Hindlimb muscle (tissue), 1 donor: ENCODE measurements around the gene ANKRD13D. TPM values are rescaled to one million over a fixed set of nuclear protein-coding genes. Genes with fewer than 3 reads are reported as not detected.

Experiments
- DNase-seq: peaks from one replicate; pipeline ENCODE4 v3.0.0-alpha.2; 2013
- polyA plus RNA-seq: library from polyadenylated mRNA; unstranded; fragments of 120-200 nt; gene quantifications from one replicate; pipeline ENCODE4 v1.2.1, GENCODE V29; 2013; ENCODE audit not compliant: insufficient read length

ANKRD13D gene
- polyA plus RNA-seq, 1 donor = 34.4 TPM

- DNase-seq = no peak
Measured at GRCh38 chr11:67320691-67321090, 31.6 kb downstream of the ANKRD13D start.

DNA sequence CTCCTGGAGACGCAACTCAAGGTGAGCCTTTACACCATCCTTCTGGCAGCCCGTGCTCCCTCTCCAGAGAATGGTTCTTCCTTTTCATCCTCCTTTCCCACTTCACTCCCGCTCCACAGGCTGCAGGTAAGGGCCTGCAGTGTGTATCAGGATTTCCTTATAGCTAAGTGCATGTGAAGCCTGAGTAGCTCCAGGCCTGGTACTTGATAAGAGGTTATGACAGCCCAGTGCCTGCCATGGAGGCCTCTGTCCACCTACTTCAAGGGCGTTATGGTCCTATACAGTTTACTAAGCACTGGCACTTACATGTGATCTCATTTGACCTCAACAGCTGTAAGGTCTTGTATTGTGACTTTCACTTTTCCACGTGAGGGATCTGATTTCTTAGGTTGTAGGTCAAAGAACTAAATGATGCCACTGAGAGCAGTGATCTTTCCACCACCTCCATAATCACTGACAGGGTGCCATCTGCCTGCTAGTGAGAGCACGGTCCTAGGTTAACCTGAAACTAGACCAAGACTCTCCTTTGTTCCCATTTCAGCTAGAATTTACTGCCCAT is 32.3 kb downstream of the ANKRD13D start:
- DNase-seq = no peak

GRCh38 chr11:67322049-67322448 is 32.9 kb downstream of the ANKRD13D start:
- no peak for DNase-seq

DNA sequence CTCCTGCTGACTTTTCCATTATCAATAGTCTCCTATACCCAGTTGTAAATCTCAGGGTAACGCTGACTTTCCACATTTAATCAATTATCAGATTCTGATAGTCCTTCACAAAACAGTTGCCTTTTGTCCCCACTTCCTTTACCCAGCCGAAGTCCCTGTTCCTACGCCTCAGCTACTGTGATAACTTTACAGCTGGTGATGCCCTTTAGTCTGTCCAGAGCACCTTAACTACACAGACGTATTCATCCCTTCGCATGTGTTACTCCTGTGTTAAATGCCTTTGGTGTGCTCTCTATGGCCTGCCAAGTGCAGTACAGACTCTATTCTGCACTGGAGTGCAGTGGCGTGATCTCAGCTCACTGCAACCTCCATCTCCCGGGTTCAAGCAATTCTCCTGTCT is 34.4 kb downstream of the ANKRD13D start:
- DNase-seq = no peak

DNA sequence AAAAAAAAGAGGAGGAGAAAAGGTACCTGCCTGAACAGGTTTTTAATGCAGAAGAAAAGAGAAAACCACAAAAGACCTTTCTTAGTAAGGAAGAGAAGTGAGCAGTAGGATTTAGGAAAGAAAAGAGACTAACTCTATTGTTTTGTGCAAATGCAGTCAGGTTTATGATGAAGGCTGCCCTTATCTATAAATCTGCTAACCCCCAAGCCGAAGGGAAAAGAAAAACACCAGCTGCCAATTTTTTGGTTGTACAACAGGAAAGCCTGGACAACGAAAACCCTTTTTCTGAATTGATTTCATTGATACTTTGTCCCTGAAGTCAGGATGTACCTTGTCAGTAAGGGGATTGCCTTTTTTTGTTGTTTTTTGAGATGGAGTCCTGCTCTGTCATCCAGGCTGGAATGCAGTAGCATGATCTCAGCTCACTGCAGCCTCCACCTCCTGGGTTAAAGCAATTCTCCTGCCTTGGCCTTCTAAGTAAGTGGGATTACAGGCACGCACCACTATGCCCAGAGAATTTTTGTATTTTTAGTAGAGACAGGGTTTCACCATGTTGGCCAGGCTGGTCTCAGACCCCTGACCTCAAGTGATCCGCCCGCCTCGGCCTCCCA is 43.1 kb downstream of the ANKRD13D start:
- no peak for DNase-seq

DNA sequence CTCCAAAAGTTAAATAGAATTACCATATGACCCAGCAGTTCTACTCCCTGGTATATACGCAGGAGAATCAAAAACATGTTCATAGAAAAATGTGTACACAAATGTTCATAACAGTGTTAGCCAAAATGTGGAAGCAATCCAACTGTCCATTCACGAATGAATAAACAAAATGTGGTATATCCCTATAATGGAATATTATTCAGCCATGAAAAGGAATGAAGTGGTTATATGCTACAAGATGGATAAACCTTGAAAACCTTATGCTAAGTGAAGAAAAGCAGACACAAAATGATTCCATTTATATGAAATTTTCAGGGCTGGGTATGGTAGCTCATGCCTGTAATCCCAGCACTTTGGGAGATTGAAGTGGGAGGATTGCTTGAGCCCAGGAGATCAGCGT is 48.2 kb downstream of the ANKRD13D start:
- no peak for DNase-seq

DNA sequence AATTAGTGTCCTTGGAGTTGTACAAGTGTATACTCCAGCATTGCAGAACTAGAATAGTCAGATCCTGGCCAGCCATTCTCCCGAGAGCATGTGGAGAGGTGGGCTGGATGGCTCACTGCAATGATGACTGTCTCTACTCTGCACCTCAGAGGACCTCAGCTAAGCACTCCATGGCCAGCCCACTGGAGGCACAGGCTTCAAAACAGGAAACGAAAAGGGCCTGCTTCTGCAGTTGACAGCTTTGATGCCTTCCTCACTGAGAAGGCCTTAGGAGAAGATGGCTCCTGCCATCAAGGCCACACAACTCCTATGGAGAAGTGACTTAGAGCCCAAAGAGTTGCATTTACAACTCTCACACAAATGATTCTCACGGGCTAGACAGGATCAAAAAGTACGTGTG is 55.2 kb downstream of the ANKRD13D start:
- DNase-seq = no peak

DNA sequence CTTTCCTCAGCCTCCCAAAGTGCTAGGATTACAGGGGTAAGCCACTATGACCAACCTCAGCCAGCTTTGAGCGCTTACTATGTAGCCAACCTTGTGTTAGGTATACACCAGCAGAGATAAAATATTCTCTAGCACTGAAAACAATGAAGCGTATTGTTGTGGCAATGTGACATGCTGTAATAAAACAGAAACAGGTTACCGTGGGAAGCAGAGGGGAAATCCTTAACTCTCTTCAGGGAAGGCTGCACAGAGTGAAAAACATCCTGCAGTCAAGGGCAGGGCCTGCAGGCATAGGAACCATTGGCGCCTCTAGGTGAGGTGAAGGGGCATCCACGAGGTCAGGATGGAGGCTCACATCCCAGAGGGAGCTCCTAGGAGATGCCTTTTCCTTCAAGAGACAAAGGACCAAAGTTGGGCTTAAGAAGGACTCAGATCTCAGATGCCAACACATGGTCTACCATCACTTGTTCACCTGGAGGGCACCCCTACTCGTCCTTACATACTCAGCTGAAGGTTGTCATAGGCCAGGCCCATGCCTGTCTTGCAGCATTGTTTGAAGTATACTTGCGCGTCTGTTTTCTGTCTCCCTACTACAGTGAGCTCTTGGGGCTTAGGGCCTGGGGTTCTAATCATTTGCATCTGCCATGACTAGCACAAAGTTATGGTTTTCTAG is 56.3 kb downstream of the ANKRD13D start:
- DNase-seq = no peak

DNA sequence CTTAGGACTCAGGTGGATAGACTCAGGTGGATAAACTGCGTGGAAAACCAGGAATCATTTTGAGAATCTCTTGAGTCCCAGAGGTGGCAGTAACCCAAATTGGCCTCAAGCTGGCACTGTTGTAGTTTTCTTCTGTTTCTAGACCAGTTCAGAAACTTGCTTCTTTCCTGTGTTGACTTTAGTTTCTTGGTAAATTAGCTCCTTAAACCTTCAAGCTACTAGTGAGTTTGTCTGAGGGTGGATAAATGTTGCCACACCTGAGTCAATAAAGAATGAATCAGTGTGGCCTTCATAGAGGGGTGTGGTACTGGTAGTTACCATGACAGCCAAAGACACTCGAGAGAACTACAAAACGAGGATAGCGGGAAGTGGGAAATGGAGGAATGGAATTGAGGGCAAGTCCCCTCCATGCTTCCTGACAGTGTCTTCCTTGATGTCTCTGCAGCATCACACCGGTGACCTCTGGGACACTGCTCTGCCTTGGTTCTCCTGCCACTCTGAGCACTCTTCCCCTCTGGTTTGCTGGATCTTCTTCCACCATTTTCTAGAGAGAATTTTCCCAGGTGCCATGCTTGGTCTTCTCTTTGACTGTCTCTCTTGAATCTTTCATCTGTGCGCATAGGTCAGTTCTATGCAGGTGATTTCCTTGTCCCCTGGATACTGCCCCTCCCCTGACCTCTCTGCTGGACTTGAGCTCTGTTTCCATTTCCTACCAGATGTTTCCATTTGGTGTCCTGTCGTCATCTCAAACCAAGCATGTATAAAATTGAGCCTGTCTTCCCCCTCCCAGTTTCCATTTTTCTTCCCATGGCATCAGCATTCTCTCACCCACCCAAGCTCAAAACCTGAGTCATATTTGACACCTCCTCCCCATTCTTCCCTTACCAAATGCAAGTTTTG is 57.1 kb downstream of the ANKRD13D start:
- no peak for DNase-seq

GRCh38 chr11:67347964-67348749 is 59.1 kb downstream of the ANKRD13D start:
- no peak for DNase-seq

GRCh38 chr11:67349036-67349435 is 59.9 kb downstream of the ANKRD13D start:
- no peak for DNase-seq

DNA sequence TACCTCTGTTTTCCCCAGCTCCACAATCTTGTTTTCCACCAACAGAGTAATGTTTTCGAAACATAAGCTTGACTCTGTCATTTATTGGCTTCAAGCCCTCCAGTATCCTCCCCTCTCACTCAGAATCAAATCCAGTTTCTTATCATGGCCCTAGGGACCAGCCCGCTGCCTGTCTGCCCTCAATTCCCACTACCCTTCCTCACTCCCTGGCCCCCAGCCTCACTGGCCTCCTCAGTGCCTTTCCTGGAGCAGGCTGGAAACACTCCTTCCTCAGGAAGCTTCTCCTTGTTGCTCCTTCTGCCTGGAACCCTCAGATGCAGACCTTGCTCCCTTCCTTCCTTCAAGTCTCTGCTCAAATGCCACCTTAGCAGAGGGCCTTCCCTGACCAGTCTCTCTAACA is 60.4 kb downstream of the ANKRD13D start:
- no peak for DNase-seq

DNA sequence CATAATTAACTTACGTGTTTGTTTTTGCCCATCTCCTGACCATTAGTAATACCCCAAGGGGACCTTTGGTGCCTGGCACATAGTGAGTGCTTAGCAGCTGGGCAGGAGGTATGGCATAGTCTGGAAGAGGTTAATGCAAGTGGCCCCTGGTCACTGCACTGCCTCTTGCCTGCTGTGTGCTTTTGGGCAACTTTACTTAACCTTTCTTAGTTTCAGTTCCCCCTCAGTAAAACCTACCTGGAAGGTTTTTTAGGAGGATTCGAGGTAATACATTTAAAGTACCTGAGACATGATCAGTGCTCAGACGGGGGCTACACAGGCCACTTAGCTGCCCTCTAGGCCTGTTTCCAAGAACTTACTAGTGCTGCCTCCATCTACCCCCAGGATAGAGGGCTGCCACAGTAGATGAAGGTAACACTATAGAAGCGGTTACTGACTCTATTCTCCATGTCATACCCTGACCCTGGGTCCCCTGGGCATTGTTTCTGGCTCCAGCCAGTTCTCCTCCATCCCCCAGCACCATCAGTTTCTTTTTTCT is 60.9 kb downstream of the ANKRD13D start:
- DNase-seq = no peak

GRCh38 chr11:67351275-67352005 is 62.3 kb downstream of the ANKRD13D start:
- peak; percentile 78 for DNase-seq

Other genes with a start within 250 kb of the ANKRD13D start
- gene RHOD, start 232.5 kb upstream of the ANKRD13D start, polyA plus RNA-seq = 13.7 TPM
- gene KDM2A, start 170.0 kb upstream of the ANKRD13D start, polyA plus RNA-seq = 64.1 TPM
- 61.1 TPM for gene GRK2, start 22.8 kb upstream of the ANKRD13D start, polyA plus RNA-seq
- 20.5 TPM for gene SSH3, start 14.2 kb downstream of the ANKRD13D start, polyA plus RNA-seq
- 33.3 TPM for gene POLD4, start 64.2 kb downstream of the ANKRD13D start, polyA plus RNA-seq
- gene CLCF1, start 84.3 kb downstream of the ANKRD13D start, polyA plus RNA-seq = 3.6 TPM
- 10.5 TPM for gene RAD9A, start 102.7 kb downstream of the ANKRD13D start, polyA plus RNA-seq
- 146 TPM for gene PPP1CA, start 112.6 kb downstream of the ANKRD13D start, polyA plus RNA-seq
- gene TBC1D10C, start 114.8 kb downstream of the ANKRD13D start, polyA plus RNA-seq = 5.4 TPM
- gene CARNS1, start 126.4 kb downstream of the ANKRD13D start, polyA plus RNA-seq = 87.1 TPM
- gene RPS6KB2, start 139.2 kb downstream of the ANKRD13D start, polyA plus RNA-seq = 30.3 TPM
- gene PTPRCAP, start 148.4 kb downstream of the ANKRD13D start, polyA plus RNA-seq = 0.67 TPM
- 30.0 TPM for gene CORO1B, start 154.2 kb downstream of the ANKRD13D start, polyA plus RNA-seq
- not detected for gene GPR152, start 163.4 kb downstream of the ANKRD13D start, polyA plus RNA-seq
- gene CABP4, start 166.1 kb downstream of the ANKRD13D start, polyA plus RNA-seq = 2.5 TPM
- gene TMEM134, start 179.9 kb downstream of the ANKRD13D start, polyA plus RNA-seq = 61.4 TPM
- 48.1 TPM for gene AIP, start 193.7 kb downstream of the ANKRD13D start, polyA plus RNA-seq
- gene PITPNM1, start 216.1 kb downstream of the ANKRD13D start, polyA plus RNA-seq = 7.4 TPM
- gene CDK2AP2, start 218.9 kb downstream of the ANKRD13D start, polyA plus RNA-seq = 23.6 TPM
- not detected for gene CABP2, start 234.1 kb downstream of the ANKRD13D start, polyA plus RNA-seq